Thoracic aorta (tissue), 2 donors: ENCODE measurements around the gene SMPD3. TPM values are rescaled to one million over a fixed set of nuclear protein-coding genes. Genes with fewer than 3 reads are reported as not detected.

Experiments used
- ATAC-seq: fragments of 150-250 bp; one replicate; pipeline ENCODE4 v1.8.0; 2017; ENCODE audit warnings: low read depth; ENCODE audit not compliant: insufficient number of reproducible peaks, low FRiP score
- DNase-seq: peaks from one replicate; pipeline ENCODE4 v3.0.0-alpha.2; 2020; ENCODE audit warnings: low spot score
- H3K27ac ChIP-seq, 2 donors: fragments of 200-600 bp; sonication (generic); 1 replicate in 1 of 2; 2 replicates in 1 of 2; pipeline ENCODE4 v1.5.1; 2016; ENCODE audit warnings: mild to moderate bottlenecking in 2 of 2, moderate library complexity in 2 of 2
- H3K27me3 ChIP-seq: fragments of 200-600 bp; sonication (generic); replicated peaks from 2 replicates; pipeline ENCODE4 v1.6.0; 2016; ENCODE audit warnings: mild to moderate bottlenecking; ENCODE audit not compliant: insufficient read depth
- H3K36me3 ChIP-seq: fragments of 200-600 bp; sonication (generic); one replicate; pipeline ENCODE4 v1.5.1; 2016
- H3K4me1 ChIP-seq, 2 donors: fragments of 200-600 bp; sonication (generic); 1 replicate in 1 of 2; 2 replicates in 1 of 2; pipeline versions ENCODE4 v1.5.1 to v1.6.0; 2016; ENCODE audit warnings: low read depth in 2 of 2, mild to moderate bottlenecking in 1 of 2; ENCODE audit not compliant: control insufficient read depth in 1 of 2
- H3K4me3 ChIP-seq: fragments of 200-600 bp; sonication (generic); 2 replicates; pipeline ENCODE4 v1.5.1; 2016; ENCODE audit warnings: mild to moderate bottlenecking
- H3K9me3 ChIP-seq: fragments of 200-600 bp; sonication (generic); 2 replicates; pipeline ENCODE4 v1.5.1; 2016
- total RNA-seq, 2 donors: library from RNA; depleted of rRNA; stranded (reverse); fragments of >200 nt; gene quantifications; one replicate each; pipeline versions ENCODE4 v1.1.0 to v1.2.3, GENCODE V29; 2016
- TF ChIP-seq, protein P1 (sequence below): fragments of 200-600 bp; sonication (generic); IDR thresholded peaks from one replicate; pipeline ENCODE4 v1.5.1; 2019; ENCODE audit warnings: antibody characterized with exemption

The SMPD3 gene
- total RNA-seq, 2 donors from 2014 or later = 0.41 to 6.5 TPM

DNA sequence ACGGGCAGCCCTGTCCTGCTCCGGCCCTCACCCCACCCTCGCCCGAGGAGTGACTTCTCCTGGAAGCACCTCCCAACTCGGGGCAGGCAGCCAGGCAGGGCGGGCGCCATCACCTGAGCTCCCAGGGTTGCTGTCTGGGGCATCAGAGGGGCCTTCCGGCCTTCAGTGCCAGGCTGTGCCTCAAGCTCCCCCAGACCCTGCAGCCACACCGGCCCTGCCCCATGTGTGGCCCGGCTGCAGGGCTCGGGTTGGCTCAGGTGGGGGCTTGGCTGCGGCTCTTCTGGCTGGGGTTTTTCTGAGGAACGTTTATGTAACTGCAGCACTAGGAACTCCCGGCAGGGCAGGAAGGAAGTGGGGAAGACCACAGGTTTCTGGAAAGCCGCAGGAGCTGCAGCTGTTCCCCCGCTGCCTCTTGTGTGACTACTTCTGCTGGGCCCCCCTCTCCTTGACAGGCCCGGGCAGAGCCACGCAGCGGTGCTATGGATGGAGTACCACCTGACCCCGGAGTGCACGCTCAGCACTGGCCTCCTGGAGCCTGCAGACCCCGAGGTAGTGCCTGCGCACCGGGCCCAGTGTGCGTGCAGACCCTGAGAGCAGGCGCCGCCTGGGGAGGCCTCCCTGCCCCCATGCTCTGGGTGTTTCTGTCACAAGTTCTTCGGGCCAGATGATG is 91.9 kb downstream of the SMPD3 start:
- Histone ChIP-seq H3K36me3 (peaks cover 57% of the 10 kb centered on the region), H3K27me3 (no peaks in the 10 kb centered on the region), H3K9me3 (no peaks in the 10 kb centered on the region), H3K4me1 (no peaks in the 10 kb centered on the region), H3K4me3 (no peak overlapping the region), H3K27ac (no peak overlapping the region)
- no peak for DNase-seq
- no peak for ATAC-seq
- TF ChIP-seq, protein P1, sequence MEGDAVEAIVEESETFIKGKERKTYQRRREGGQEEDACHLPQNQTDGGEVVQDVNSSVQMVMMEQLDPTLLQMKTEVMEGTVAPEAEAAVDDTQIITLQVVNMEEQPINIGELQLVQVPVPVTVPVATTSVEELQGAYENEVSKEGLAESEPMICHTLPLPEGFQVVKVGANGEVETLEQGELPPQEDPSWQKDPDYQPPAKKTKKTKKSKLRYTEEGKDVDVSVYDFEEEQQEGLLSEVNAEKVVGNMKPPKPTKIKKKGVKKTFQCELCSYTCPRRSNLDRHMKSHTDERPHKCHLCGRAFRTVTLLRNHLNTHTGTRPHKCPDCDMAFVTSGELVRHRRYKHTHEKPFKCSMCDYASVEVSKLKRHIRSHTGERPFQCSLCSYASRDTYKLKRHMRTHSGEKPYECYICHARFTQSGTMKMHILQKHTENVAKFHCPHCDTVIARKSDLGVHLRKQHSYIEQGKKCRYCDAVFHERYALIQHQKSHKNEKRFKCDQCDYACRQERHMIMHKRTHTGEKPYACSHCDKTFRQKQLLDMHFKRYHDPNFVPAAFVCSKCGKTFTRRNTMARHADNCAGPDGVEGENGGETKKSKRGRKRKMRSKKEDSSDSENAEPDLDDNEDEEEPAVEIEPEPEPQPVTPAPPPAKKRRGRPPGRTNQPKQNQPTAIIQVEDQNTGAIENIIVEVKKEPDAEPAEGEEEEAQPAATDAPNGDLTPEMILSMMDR = no peak

DNA sequence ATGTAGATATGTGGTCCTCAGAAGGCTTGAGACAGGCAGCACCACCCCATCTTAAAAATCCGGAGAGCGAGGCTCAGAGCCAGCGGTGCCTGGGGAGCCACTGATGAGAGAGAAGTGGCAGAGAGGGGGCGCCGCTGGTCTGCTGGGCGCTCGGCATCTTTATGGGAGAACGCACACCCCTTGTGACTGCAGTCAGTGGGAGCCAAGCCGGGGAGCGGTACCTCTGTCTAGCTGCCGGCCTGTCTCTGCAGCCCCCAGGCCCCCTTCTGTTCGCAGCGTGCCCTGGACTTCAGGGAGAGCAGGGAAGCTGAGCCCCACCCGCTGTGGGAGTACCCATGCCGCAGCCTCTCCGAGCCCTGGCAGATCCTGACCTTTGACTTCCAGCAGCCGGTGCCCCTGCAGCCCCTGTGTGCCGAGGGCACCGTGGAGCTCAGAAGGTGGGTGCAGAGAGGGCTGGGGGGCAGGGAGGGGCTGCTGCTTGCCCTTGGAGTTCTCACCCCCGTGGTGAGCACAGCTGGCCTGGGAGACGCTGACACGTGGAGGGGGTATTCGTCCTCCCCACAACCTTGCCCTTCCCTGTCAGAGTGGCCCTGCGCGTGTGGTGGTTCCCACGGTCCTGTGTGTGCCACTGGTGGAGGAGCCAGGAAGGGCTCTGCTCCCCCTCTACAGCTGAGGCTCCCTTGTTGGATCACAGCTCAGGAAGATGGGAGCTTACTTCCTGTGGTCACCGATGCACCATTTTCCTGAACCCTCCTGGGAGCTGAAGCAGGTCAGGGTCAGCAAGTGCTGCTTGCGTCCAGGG is 92.7 kb downstream of the SMPD3 start:
- no peak for ATAC-seq
- H3K9me3 ChIP-seq = no peaks in the 10 kb centered on the region
- TF ChIP-seq, protein P1 = no peak
- no peaks in the 10 kb centered on the region for H3K27me3 ChIP-seq
- H3K36me3 ChIP-seq = peaks cover 59% of the 10 kb centered on the region
- no peak overlapping the region for H3K4me3 ChIP-seq
- no peak for DNase-seq
- H3K4me1 ChIP-seq = no peaks in the 10 kb centered on the region
- H3K27ac ChIP-seq = no peak overlapping the region

DNA sequence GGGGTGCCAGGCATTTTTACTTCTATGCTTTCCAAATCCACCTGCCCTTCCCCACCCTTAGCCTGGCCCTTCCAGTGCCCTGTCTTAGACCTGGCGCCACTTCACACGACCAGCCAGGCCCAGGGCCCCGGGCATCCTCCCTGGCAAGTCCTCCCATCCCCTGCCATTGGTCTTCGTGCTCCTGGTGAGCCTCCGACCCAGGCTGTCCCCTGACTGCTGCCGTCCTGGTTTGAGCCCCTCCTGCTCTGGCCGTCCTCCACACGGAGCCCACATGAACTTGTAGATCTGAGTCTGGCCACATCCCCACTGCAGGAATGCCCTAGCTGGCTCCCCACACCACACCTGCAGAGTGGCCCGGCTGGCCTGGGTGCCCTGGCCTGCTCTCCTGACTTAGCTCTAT is 93.5 kb downstream of the SMPD3 start:
- Histone ChIP-seq H3K36me3 (peaks cover 60% of the 10 kb centered on the region), H3K27me3 (no peaks in the 10 kb centered on the region), H3K27ac (no peak overlapping the region), H3K4me1 (no peaks in the 10 kb centered on the region), H3K4me3 (no peak overlapping the region), H3K9me3 (no peaks in the 10 kb centered on the region)
- DNase-seq = no peak
- ATAC-seq = no peak
- TF ChIP-seq, protein P1 = no peak

DNA sequence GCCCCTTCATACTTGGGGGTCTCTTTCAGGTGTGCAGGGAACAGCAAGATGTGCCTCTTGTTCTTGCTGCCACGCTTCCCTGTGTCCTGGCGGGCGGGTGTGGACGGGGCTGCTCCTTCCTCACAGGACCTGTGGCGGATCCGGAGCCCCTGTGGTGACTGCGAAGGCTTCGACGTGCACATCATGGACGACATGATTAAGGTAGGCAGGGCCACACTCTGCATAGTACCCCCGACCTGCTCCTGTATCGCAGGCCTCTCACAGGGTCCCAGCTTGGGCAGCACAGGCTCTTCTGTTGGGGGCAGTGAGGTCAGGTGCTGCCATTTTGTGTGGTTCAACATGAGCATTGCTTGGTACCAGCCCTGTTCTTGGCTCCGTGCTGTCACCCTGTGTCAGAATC is 94.9 kb downstream of the SMPD3 start:
- ATAC-seq (no peak), DNase-seq (no peak)
- H3K4me3 ChIP-seq = no peak overlapping the region
- H3K27me3 ChIP-seq = no peaks in the 10 kb centered on the region
- peaks cover 66% of the 10 kb centered on the region for H3K36me3 ChIP-seq
- no peaks in the 10 kb centered on the region for H3K4me1 ChIP-seq
- no peak overlapping the region for H3K27ac ChIP-seq
- TF ChIP-seq, protein P1 = no peak
- no peaks in the 10 kb centered on the region for H3K9me3 ChIP-seq

DNA sequence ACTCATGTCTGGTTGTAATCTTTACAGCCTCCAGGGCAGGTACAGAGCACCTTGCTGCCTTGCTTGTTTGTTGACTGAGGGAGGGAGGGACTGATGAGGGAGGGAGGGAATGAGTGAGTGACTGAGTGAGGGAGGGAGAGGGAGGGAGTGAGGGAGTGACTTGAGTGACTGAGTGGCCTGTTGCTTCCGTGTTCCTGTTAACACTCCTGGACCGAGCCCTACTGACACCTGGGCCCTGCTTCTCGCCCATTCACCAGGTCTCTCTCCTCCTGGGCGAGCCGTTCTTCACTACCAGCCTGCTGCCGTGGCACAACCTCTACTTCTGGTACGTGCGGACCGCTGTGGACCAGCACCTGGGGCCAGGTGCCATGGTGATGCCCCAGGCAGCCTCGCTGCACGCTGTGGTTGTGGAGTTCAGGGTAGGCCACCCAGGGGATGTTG is 96.3 kb downstream of the SMPD3 start:
- H3K27ac ChIP-seq = no peak overlapping the region
- H3K36me3 ChIP-seq = peaks cover 61% of the 10 kb centered on the region
- H3K4me1 ChIP-seq = no peaks in the 10 kb centered on the region
- H3K27me3 ChIP-seq = no peaks in the 10 kb centered on the region
- no peaks in the 10 kb centered on the region for H3K9me3 ChIP-seq
- H3K4me3 ChIP-seq = no peak overlapping the region
- ATAC-seq (no peak), DNase-seq (no peak)
- TF ChIP-seq, protein P1 = no peak
